Ovary (tissue), 9 donors: ENCODE results near the gene OSBPL1A. TPM values are rescaled to one million over a fixed set of nuclear protein-coding genes. Genes with fewer than 3 reads are reported as not detected.

Experiments used
- DNase-seq, 5 donors: peaks; one replicate each; pipeline ENCODE4 v3.0.0-alpha.2; 2019 to 2020
- H3K27ac ChIP-seq, 2 donors: fragments of 200-600 bp; one replicate each; pipeline versions ENCODE4 v1.5.1 to v1.8.0; 2019 to 2022
- H3K27me3 ChIP-seq: fragments of 200-600 bp; one replicate; pipeline ENCODE4 v1.8.0; 2022
- H3K36me3 ChIP-seq: fragments of 200-600 bp; sonication (generic); one replicate; pipeline ENCODE4 v1.5.1; 2019
- H3K4me1 ChIP-seq: one replicate; pipeline ENCODE4 v1.8.1; 2013; ENCODE audit warnings: mild to moderate bottlenecking, moderate library complexity; ENCODE audit not compliant: insufficient read depth
- H3K4me3 ChIP-seq: fragments of 200-600 bp; sonication (generic); one replicate; pipeline ENCODE4 v1.5.1; 2017
- H3K9me3 ChIP-seq, 2 donors: fragments of 200-600 bp in 1 of 2; sonication (generic) in 1 of 2; one replicate each; pipeline versions ENCODE4 v1.5.1 to v1.8.1; 2013 to 2019; ENCODE audit warnings: mild to moderate bottlenecking in 1 of 2, moderate library complexity in 1 of 2
- EP300 ChIP-seq: sonication (generic); formaldehyde crosslinking; IDR thresholded peaks from one replicate; pipeline ENCODE4 v1.6.1; 2017; ENCODE audit warnings: antibody characterized with exemption
- POLR2A ChIP-seq: fragments of 450-650 bp; IDR thresholded peaks from one replicate; pipeline ENCODE4 v1.6.1; 2017; ENCODE audit warnings: antibody characterized with exemption, mild to moderate bottlenecking, moderate library complexity
- WGBS, 3 donors: extraction: QIAGEN DNeasy Blood & Tissue Kit in 1 of 3; methylation state at CpG; one replicate each; pipeline versions ENCODE4 v1.1.5 to v1.1.7; 2013 to 2017; 5-methylcytosine and 5-hydroxymethylcytosine counted together
- intact Hi-C, 4 donors: fragments of 100-400 bp; cut with DNase I; formaldehyde crosslinking; loops; one replicate each; pipeline versions ENCODE4 v1.11.0 to v1.15.1; 2022 to 2023
- polyA plus RNA-seq, 2 donors: library from polyadenylated mRNA; stranded (reverse); fragments of 200-250 nt in 1 of 2; fragments of 350-450 nt in 1 of 2; fragmentation: Illumina TruSeq in 1 of 2; extraction: RNeasy Lipid Tissue Mini Kit (QIAGEN cat#74804) in 1 of 2; gene quantifications; one replicate each; pipeline ENCODE4 v1.2.3, GENCODE V29; 2013 to 2014
- total RNA-seq, 7 donors: library from RNA; depleted of rRNA in 2 of 7; stranded (reverse); fragments of >200 nt in 2 of 7; fragmentation: NEBNext Ultra II Directional in 3 of 7; extraction: Animal tissue kit (Norgen Biotek cat#: 25700) in 3 of 7; gene quantifications; one replicate each; pipeline versions ENCODE4 v1.1.0 to v1.2.4, GENCODE V29; 2016 to 2023
- TF ChIP-seq, protein P1 (sequence below), 3 donors: fragments of 450-650 bp in 2 of 3; fragments of 200-600 bp in 1 of 3; IDR thresholded peaks; one replicate each; pipeline versions ENCODE4 v1.5.1 to v1.8.0; 2016 to 2022; ENCODE audit warnings: antibody characterized with exemption in 3 of 3, mild to moderate bottlenecking in 1 of 3
- donor health status: DM: no; HTN: no; CAD: no; lungs with moderate emphysema.
- donor health status: DM: no; HTN: no; CAD: no.
- donor health status: Bipolar disorder and iron deficiency.
- donor health status: DM: yes; HTN: yes; CAD: no.
- donor health status: DM: no; HTN: no; CAD: no.
- donor health status: DM: yes; HTN: yes; CAD: no.

The OSBPL1A gene
- total and polyA plus RNA-seq, 9 donors: 28.1 to 68.9 (median 40.2) TPM

DNA sequence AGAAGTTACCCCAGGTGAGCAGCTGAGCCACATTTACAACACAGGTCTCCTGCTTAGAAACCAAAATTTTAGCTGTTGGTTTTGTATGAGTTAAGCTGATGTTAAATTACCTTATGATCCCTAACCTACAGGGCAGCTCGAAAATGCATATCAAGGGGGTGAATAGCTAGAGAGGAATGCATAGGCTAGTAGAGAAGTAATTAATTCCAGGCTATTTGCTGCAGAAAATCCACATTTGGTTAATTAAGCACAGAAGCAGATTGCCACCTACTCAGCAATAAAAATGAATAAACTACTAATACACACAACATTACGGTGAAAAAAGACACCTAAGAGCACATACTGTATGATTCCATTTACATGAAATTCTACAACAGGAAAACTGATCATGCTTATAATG is 91.4 kb downstream of the OSBPL1A start:
- TF ChIP-seq POLR2A (no peak), EP300 (no peak)
- TF ChIP-seq, protein P1, sequence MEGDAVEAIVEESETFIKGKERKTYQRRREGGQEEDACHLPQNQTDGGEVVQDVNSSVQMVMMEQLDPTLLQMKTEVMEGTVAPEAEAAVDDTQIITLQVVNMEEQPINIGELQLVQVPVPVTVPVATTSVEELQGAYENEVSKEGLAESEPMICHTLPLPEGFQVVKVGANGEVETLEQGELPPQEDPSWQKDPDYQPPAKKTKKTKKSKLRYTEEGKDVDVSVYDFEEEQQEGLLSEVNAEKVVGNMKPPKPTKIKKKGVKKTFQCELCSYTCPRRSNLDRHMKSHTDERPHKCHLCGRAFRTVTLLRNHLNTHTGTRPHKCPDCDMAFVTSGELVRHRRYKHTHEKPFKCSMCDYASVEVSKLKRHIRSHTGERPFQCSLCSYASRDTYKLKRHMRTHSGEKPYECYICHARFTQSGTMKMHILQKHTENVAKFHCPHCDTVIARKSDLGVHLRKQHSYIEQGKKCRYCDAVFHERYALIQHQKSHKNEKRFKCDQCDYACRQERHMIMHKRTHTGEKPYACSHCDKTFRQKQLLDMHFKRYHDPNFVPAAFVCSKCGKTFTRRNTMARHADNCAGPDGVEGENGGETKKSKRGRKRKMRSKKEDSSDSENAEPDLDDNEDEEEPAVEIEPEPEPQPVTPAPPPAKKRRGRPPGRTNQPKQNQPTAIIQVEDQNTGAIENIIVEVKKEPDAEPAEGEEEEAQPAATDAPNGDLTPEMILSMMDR (IDR thresholded peaks at IDR 0.05): no peak
- no peaks in the 10 kb centered on the region for H3K36me3 ChIP-seq
- no peaks in the 10 kb centered on the region for H3K4me1 ChIP-seq
- WGBS, 3 donors: 96 to 97% (median 97%) methylated on average over 2 of the region's 2 CpGs
- intact Hi-C loops: no loop called here
- H3K27me3 ChIP-seq: no peaks in the 10 kb centered on the region
- DNase-seq: no peak
- no peaks in the 10 kb centered on the region for H3K9me3 ChIP-seq
- H3K4me3 ChIP-seq: no peak overlapping the region
- no peak overlapping the region for H3K27ac ChIP-seq

GRCh38 chr18:24300703-24301102 is 96.9 kb downstream of the OSBPL1A start:
- TF ChIP-seq, protein P1 (IDR thresholded peaks at IDR 0.05): no peak
- no peak for TF ChIP-seq POLR2A
- no peak for TF ChIP-seq EP300

DNA sequence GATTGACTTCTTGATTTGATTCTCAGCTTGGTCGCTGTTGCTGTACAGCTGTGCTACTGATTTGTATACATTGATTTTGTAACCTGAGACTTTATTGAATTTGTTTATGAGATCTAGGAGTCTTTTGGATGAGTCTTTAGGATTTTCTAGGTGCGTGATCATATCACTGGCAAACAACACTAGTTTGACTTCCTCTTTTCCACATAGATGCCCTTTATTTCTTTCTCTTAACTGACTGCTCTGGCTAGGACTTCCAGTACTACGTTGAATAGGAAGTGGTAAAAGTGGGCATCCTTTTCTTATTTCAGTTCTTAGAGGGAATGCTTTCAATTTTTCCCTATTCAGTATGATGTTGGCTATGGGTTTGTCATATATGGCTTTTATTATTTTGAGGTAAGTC is 101.3 kb downstream of the OSBPL1A start:
- Histone ChIP-seq H3K9me3 (no peaks in the 10 kb centered on the region), H3K36me3 (no peaks in the 10 kb centered on the region), H3K4me1 (no peaks in the 10 kb centered on the region), H3K27ac (no peak overlapping the region), H3K27me3 (no peaks in the 10 kb centered on the region), H3K4me3 (no peak overlapping the region)
- WGBS, 3 donors: 88 to 89% (median 88%) methylated on average over 3 of the region's 3 CpGs
- intact Hi-C loops: no loop called here
- no peak for DNase-seq
- TF ChIP-seq EP300: no peak
- TF ChIP-seq POLR2A: no peak
- TF ChIP-seq, protein P1 (IDR thresholded peaks at IDR 0.05): no peak

More at GRCh38 chr18:24300703-24301102, 96.9 kb downstream of the OSBPL1A start:
- Histone ChIP-seq H3K27me3 (no peaks in the 10 kb centered on the region), H3K9me3 (no peaks in the 10 kb centered on the region), H3K36me3 (no peaks in the 10 kb centered on the region), H3K4me3 (no peak overlapping the region), H3K4me1 (no peaks in the 10 kb centered on the region), H3K27ac (no peak overlapping the region)
- 87 to 91% (median 88%) methylated on average over 3 of the region's 3 CpGs for WGBS, 3 donors
- DNase-seq: no peak
- intact Hi-C loops: no loop called here

GRCh38 chr18:24293254-24293653 is 104.4 kb downstream of the OSBPL1A start:
- TF ChIP-seq EP300 (no peak), POLR2A (no peak)
- TF ChIP-seq, protein P1 (IDR thresholded peaks at IDR 0.05): no peak
- intact Hi-C loops: no loop called here
- H3K9me3 ChIP-seq: no peaks in the 10 kb centered on the region
- no peaks in the 10 kb centered on the region for H3K36me3 ChIP-seq
- 88 to 94% (median 91%) methylated on average over 12 of the region's 12 CpGs for WGBS, 3 donors
- DNase-seq: no peak
- no peaks in the 10 kb centered on the region for H3K4me1 ChIP-seq
- no peak overlapping the region for H3K27ac ChIP-seq
- H3K4me3 ChIP-seq: no peak overlapping the region
- no peaks in the 10 kb centered on the region for H3K27me3 ChIP-seq

DNA sequence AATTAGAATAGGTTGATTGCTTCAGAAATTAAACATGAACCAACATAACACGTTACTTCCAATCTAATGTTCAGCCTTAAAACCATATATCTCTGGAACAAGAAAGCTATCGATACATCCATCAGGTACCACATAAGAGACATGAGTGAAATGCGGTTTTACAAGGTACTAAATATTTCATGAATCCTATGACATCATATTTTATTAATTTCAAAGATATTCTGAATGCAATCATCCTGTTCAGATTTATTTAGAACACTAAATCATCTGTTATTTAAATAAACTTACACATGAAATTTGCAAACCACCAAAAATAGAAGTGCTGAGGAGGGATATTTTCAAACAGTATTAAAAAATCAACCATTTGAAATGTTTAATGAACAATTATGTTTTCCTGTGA is 119.0 kb downstream of the OSBPL1A start:
- Histone ChIP-seq H3K27ac (no peak overlapping the region), H3K4me3 (no peak overlapping the region), H3K27me3 (no peaks in the 10 kb centered on the region), H3K9me3 (no peaks in the 10 kb centered on the region), H3K4me1 (no peaks in the 10 kb centered on the region), H3K36me3 (no peaks in the 10 kb centered on the region)
- TF ChIP-seq, protein P1 (IDR thresholded peaks at IDR 0.05): no peak
- TF ChIP-seq EP300: no peak
- no peak for DNase-seq
- intact Hi-C loops: no loop called here
- 96 to 97% (median 96%) methylated on average over 3 of the region's 3 CpGs for WGBS, 3 donors
